Right lobe of liver (tissue), 6 donors: ENCODE data around the gene SCN4B. TPM values are rescaled to one million over a fixed set of nuclear protein-coding genes. Genes with fewer than 3 reads are reported as not detected.

Experiments used
- ATAC-seq, 4 donors: fragments of 200-7000 bp; cut with Tn5 transposase; one replicate each; pipeline ENCODE4 v1.9.1; 2020; ENCODE audit warnings: mild to moderate bottlenecking in 4 of 4, moderate library complexity in 4 of 4
- DNase-seq, 3 donors: peaks; one replicate each; pipeline ENCODE4 v3.0.0-alpha.2; 2020
- H3K27ac ChIP-seq, 3 donors: fragments of 200-600 bp; one replicate each; pipeline ENCODE4 v1.8.0; 2022
- H3K27me3 ChIP-seq, 2 donors: fragments of 200-600 bp; one replicate each; pipeline ENCODE4 v1.8.0; 2022
- H3K36me3 ChIP-seq, 4 donors: fragments of 200-600 bp; sonication (generic) in 1 of 4; one replicate each; pipeline versions ENCODE4 v1.5.1 to v1.8.0; 2017 to 2022; ENCODE audit warnings: control low read depth in 1 of 4
- H3K4me1 ChIP-seq, 4 donors: fragments of 200-600 bp; sonication (generic) in 1 of 4; one replicate each; pipeline versions ENCODE4 v1.5.1 to v1.8.0; 2017 to 2022; ENCODE audit warnings: control low read depth in 1 of 4
- H3K4me3 ChIP-seq, 3 donors: fragments of 200-600 bp; one replicate each; pipeline ENCODE4 v1.8.0; 2022
- H3K9me3 ChIP-seq, 4 donors: fragments of 200-600 bp; sonication (generic) in 1 of 4; one replicate each; pipeline versions ENCODE4 v1.5.1 to v1.8.0; 2017 to 2022; ENCODE audit warnings: control low read depth in 1 of 4
- POLR2A ChIP-seq: fragments of 450-650 bp; IDR thresholded peaks from one replicate; pipeline ENCODE4 v1.6.1; 2017; ENCODE audit warnings: antibody characterized with exemption, mild to moderate bottlenecking
- WGBS: methylation state at CpG from one replicate; pipeline ENCODE4 v1.1.6; 2018; ENCODE audit warnings: low coverage, low lambda C conversion rate; ENCODE audit not compliant: insufficient coverage; ENCODE audit errors: missing lambda C conversion rate; 5-methylcytosine and 5-hydroxymethylcytosine counted together
- intact Hi-C, 2 donors: fragments of 100-400 bp; cut with DNase I; formaldehyde crosslinking; loops; one replicate each; pipeline versions ENCODE4 v1.11.2 to v1.14.1; 2022
- total RNA-seq, 6 experiments: library from RNA; depleted of rRNA in 2 of 6; stranded (reverse); fragments of >200 nt in 2 of 6; fragmentation: NEBNext Ultra II Directional in 3 of 6; extraction: Animal tissue kit (Norgen Biotek cat#: 25700) in 3 of 6; gene quantifications; one replicate each; pipeline versions ENCODE4 v1.1.0 to v1.2.4, GENCODE V29; 2016 to 2023
- TF ChIP-seq, protein P1 (sequence below), 4 donors: fragments of 200-600 bp in 3 of 4; fragments of 450-650 bp in 1 of 4; IDR thresholded peaks; one replicate each; pipeline versions ENCODE4 v1.5.1 to v1.8.0; 2016 to 2022; ENCODE audit warnings: antibody characterized with exemption in 4 of 4, mild to moderate bottlenecking in 2 of 4
- donor health status: DM: no; HTN: yes; CAD: no.
- donor health status: DM: no; HTN: no; CAD: no.
- donor health status: DM: no; HTN: no; CAD: no.
- donor health status: DM: no; HTN: yes; CAD: no.
- donor health status: DM: no; HTN: yes; CAD: no.

Gene SCN4B
- total RNA-seq, 6 experiments from 2014 or later: 0.11 to 0.30 (median 0.23) TPM

DNA sequence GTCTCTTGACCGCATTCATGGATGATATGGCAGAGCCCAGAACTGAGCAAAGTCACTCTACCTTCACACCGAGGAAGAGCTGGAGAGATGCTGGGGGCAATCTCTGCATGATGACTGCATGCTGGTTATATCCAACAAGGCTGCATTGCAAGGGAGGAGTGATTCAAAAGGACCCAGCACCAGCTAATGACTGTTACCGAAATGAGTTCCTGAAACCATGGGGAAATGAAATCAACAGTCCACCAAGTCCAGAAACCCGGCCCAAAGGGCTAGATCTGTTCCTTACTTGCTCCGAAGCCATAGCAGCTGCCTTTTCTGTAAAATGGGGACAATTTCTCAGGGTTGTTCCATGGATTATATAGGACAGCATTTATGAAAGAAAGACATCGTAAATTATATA, 64.7 kb downstream of the SCN4B start:
- no peak for TF ChIP-seq POLR2A
- TF ChIP-seq, protein P1, sequence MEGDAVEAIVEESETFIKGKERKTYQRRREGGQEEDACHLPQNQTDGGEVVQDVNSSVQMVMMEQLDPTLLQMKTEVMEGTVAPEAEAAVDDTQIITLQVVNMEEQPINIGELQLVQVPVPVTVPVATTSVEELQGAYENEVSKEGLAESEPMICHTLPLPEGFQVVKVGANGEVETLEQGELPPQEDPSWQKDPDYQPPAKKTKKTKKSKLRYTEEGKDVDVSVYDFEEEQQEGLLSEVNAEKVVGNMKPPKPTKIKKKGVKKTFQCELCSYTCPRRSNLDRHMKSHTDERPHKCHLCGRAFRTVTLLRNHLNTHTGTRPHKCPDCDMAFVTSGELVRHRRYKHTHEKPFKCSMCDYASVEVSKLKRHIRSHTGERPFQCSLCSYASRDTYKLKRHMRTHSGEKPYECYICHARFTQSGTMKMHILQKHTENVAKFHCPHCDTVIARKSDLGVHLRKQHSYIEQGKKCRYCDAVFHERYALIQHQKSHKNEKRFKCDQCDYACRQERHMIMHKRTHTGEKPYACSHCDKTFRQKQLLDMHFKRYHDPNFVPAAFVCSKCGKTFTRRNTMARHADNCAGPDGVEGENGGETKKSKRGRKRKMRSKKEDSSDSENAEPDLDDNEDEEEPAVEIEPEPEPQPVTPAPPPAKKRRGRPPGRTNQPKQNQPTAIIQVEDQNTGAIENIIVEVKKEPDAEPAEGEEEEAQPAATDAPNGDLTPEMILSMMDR (IDR thresholded peaks at IDR 0.05): no peak
- H3K27me3 ChIP-seq: no peaks in the 10 kb centered on the region
- 75% methylated on average over 5 of the region's 6 CpGs for WGBS
- no peak overlapping the region for H3K27ac ChIP-seq
- ATAC-seq (peak in 2 of 4 donors; percentile 20 to 33), DNase-seq (no peak)
- intact Hi-C loops: no loop called here
- no peak overlapping the region for H3K4me3 ChIP-seq
- no peaks in the 10 kb centered on the region for H3K36me3 ChIP-seq
- H3K9me3 ChIP-seq: no peaks in the 10 kb centered on the region
- no peaks in the 10 kb centered on the region for H3K4me1 ChIP-seq

DNA sequence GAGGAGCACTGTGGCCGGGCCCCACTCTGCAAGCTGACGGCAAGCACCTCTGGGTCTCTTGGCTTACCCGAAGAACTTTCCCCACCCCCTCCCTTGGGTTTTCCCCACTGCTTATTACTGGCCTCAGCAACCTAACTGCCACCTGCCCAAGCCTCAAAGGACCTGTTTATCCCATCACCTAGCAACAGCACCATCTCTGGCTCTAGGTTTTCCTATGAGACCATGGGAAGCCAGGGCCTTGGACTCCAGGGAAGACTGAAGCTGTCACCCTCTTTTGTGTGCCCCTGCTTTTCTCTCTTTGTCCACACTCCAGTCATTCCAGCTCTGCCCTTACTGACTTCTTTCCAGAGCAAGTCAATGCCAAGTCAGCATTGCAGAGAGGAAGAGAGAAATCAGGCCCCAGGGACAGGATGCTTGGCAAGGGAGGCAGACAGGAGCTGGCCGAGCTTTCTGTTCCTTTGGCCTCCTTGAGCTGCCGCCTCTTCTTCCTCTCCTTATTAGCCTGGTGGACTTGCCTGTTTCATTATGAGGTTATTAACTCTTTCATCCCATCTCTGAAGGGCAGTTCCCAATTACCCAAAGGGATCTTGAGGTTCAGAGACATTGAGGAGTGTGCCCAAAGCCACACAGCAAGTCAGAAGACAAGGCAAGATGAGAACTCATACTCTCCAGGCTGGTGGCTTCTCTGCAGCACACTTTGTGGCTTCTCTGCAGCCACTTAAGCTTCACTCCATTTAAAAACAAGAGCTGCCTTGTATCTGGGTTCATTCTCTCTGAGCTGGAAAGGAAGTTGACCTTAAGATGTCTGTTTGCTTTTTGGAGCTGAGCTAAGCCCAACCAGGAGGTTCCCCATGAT, 65.5 kb downstream of the SCN4B start, which contains the start of gene SMIM35:
TSS of gene SMIM35 (minus strand) at position 51 of the 856 bp plus-strand sequence. CDS start 206 bp downstream, outside the sequence.
- no peaks in the 10 kb centered on the region for H3K36me3 ChIP-seq
- no peak for TF ChIP-seq POLR2A
- TF ChIP-seq, protein P1 (IDR thresholded peaks at IDR 0.05): no peak
- peak in 1 of 4 donors; percentile 13 for ATAC-seq
- H3K4me1 ChIP-seq: no peaks in the 10 kb centered on the region
- 71% methylated on average over 2 of the region's 5 CpGs for WGBS
- no peaks in the 10 kb centered on the region for H3K9me3 ChIP-seq
- no peak within 1 kb of the TSS for H3K4me3 ChIP-seq
- H3K27me3 ChIP-seq: no peaks in the 10 kb centered on the region
- DNase-seq: no peak
- intact Hi-C loops: no loop called here
- no peak within 1 kb of the TSS for H3K27ac ChIP-seq

DNA sequence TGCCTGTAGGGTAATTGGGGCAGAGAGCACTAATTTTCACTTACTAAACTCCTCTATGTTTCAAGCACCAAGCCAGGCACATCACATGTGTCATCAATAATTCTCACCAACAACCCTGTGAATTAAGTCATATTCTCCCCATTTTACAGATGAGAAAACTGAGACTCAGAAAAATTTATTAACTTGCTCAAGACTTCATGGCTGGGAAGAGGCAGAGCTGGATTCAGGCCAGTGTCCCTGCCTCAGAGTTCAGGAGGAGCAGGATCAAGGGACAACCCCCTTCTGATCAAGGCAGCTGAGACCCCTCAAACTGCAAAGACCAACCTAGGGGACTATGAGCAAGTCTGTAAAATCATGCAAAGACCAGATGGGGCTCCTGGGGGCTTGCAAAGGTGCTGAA, 68.0 kb downstream of the SCN4B start:
- no peak for TF ChIP-seq POLR2A
- TF ChIP-seq, protein P1 (IDR thresholded peaks at IDR 0.05): no peak
- DNase-seq (no peak), ATAC-seq (no peak)
- Histone ChIP-seq H3K4me1 (no peaks in the 10 kb centered on the region), H3K36me3 (no peaks in the 10 kb centered on the region), H3K27me3 (no peaks in the 10 kb centered on the region), H3K9me3 (no peaks in the 10 kb centered on the region), H3K4me3 (no peak overlapping the region), H3K27ac (no peak overlapping the region)
- intact Hi-C loops: no loop called here

DNA sequence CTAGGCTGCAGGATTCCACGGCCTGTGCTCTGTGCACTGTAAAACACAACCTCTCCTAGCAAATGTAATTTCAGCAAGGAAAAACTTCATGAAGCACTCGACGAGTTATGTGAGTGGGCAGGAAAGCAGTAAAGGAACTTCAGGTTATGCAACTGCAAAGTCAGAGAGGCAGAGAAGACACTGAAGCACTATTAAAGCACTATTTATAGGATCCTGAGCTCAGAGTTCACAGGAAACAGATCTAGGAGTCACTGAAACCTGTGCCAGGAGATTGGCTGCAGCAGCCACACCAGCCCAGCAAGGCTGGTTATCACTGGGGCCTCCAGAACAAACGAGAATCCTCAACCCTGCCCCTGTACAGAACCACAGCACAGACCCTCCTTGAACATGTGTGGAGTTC, 68.4 kb downstream of the SCN4B start:
- intact Hi-C loops: no loop called here
- Histone ChIP-seq H3K27me3 (no peaks in the 10 kb centered on the region), H3K4me3 (no peak overlapping the region), H3K36me3 (no peaks in the 10 kb centered on the region), H3K4me1 (no peaks in the 10 kb centered on the region), H3K9me3 (no peaks in the 10 kb centered on the region), H3K27ac (no peak overlapping the region)
- TF ChIP-seq, protein P1 (IDR thresholded peaks at IDR 0.05): no peak
- ATAC-seq: peak; percentile 37 to 61 (median 43)
- no peak for DNase-seq
- WGBS: 13% methylated on average over 4 of the region's 4 CpGs

Other genes starting within 250 kb of the SCN4B start
- under 1 TPM in 3 of 6 experiments, not detected in 3; 0.09 to 0.61 (median 0.12) TPM for gene TMPRSS13, start 223.4 kb downstream of the SCN4B start, total RNA-seq
- 10 to 100 TPM in 2 of 6 experiments, 1 to 10 TPM in 4; 4.9 to 17.9 (median 7.4) TPM for gene IL10RA, start 166.4 kb downstream of the SCN4B start, total RNA-seq
- under 1 TPM in 2 of 6 experiments, not detected in 4; 0.35 to 0.51 TPM for gene TMPRSS4, start 75.7 kb downstream of the SCN4B start, total RNA-seq
- gene SMIM35, start 65.9 kb downstream of the SCN4B start, total RNA-seq: not detected
- not detected for gene SCN2B, start 23.8 kb upstream of the SCN4B start, total RNA-seq
- 1 to 10 TPM; 1.5 to 9.1 (median 3.2) TPM for gene JAML, start 72.2 kb upstream of the SCN4B start, total RNA-seq
- 1 to 10 TPM; 2.7 to 9.3 (median 6.8) TPM for gene MPZL3, start 99.5 kb upstream of the SCN4B start, total RNA-seq
- 10 to 100 TPM; 13.0 to 32.4 (median 21.2) TPM for gene MPZL2, start 111.5 kb upstream of the SCN4B start, total RNA-seq
- gene CD3E, start 151.9 kb upstream of the SCN4B start, total RNA-seq: 1 to 10 TPM in 2 of 6 experiments, under 1 TPM in 4; 0.55 to 1.5 (median 0.90) TPM
- gene CD3D, start 189.9 kb upstream of the SCN4B start, total RNA-seq: under 1 TPM in 4 of 6 experiments, not detected in 2; 0.64 to 0.98 (median 0.89) TPM
- gene CD3G, start 191.5 kb upstream of the SCN4B start, total RNA-seq: 1 to 10 TPM in 1 of 6 experiments, under 1 TPM in 5; 0.27 to 1.7 (median 0.36) TPM
- gene UBE4A, start 206.8 kb upstream of the SCN4B start, total RNA-seq: 10 to 100 TPM; 25.5 to 36.9 (median 28.5) TPM
- gene ATP5MG, start 248.8 kb upstream of the SCN4B start, total RNA-seq: 100 to 1,000 TPM in 1 of 6 experiments, 10 to 100 TPM in 5; 32.6 to 127 (median 89.5) TPM